HTERT RPE-1 (cell line): ENCODE data around the gene FRAS1.

Experiments
- in situ Hi-C: fragments of 300-500 bp; cut with MboI; formaldehyde crosslinking; loops from 4 replicates; pipeline ENCODE4 v1.14.3; 2020; ENCODE audit warnings: low sequenced_read_pairs

FRAS1 gene

GRCh38 chr4:78567500-78568060, 510.5 kb downstream of the FRAS1 start:
- in situ Hi-C loops = no loop called here

GRCh38 chr4:78568640-78569305, 511.6 kb downstream of the FRAS1 start:
- in situ Hi-C loops = no loop called here

GRCh38 chr4:78569306-78569821, 512.2 kb downstream of the FRAS1 start:
- in situ Hi-C loops = no loop called here

DNA sequence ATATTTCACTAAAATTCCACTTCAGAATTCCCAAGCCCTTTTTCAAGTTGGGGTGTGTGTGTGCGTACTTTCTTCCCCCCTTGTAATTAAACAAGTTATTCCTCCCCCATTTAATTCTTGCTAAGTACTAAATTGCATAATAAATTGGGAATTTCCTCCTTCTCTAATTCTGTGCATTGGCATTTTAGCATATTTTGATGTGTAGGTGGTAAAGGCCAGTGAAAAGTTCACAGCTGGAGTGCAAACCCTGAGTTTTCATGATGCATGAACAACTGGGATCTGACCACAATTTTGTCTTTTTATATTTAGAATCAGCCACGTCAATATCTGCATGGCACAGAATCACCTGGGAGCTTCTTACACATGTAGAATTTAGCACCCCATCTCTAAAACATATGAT, 513.0 kb downstream of the FRAS1 start:
- in situ Hi-C loops = no loop called here

- in situ Hi-C loops = no loop called here
Measured at GRCh38 chr4:78571804-78572203, 514.7 kb downstream of the FRAS1 start.

DNA sequence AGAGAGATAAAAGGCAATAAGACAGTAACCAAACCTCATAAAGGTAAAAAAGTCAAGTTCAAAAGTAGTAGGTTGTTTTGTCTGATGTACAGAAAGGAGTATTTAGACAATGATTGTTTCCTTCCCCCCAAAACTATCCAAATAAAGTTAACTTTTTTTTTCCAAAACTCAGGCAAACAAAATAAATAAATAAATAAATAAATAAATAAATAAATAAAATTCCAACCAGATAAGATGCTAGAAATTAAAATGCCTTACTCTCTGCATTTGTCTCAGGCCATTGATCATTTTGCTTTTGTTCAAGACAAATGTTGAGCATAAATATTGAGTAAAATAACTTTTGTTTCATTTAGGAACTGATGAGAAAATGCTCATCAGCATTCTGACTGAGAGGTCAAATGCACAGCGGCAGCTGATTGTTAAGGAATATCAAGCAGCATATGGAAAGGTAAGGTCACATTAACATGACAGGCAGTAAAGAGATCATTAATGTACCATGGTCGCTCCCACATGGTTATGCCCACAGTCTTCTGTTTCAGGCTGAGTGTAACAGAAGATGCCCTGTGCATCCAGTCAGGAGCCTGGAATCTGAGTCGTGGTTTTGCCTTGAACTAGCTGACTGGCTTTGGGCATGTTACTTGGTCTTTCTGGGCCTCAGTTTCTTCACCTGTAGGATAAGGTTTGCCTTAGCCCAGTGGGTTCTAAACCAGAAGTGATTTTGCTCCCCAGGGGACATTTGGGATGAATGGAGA, 521.7 kb downstream of the FRAS1 start:
- in situ Hi-C loops = no loop called here

DNA sequence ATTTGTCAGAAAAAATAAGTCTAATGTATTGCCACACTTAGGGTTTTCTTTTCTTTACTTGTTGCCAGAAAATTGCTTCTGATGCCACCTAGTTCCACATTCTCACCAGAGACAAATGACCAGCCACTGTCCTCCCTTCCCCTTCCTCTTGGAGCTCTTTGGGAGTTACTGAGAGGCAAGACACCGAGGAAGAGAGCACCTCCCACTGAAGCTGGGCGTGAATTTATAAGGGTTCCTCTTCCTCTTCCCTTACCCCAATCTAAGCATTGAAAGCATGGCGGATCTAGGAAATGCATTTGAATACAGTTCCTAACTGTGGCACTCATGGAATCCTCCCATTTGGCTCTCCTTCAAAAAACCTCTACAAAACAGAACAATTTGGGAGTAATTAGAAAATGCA, 524.5 kb downstream of the FRAS1 start:
- in situ Hi-C loops = no loop called here

DNA sequence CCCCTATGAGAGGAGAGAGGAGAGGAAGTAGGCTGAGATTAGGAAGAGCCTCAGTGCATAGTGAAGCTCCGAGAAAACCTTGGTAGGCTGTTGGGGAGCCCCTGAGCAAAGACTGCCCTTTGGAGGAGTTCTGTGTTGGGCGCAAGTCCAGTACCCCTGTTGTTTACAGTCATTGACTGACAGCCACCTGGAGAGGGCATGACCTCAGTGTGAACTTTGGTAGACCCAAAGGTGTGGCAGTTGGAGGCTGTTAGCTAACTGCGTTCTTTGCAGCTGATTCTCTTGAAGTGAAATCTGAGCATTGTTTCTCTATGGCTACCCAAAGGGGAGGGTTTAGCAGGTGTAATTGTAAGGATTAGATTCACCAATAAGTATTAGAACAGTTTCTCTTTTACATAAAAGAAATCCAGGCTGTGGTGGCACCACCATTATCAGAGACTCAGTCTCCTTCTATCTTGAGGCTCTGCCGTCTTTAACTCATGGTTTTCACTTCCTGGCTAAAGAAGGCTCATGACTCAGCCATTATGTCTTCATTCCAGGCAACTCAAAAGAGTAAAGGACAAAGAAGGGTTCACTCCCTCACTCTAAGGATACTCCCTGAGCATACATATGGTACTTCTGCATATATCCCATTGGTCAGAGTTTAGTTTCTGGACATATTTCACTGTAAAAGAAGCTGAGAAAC, 527.9 kb downstream of the FRAS1 start:
- in situ Hi-C loops = no loop called here

GRCh38 chr4:78585633-78586032, 528.5 kb downstream of the FRAS1 start:
- in situ Hi-C loops = no loop called here

DNA sequence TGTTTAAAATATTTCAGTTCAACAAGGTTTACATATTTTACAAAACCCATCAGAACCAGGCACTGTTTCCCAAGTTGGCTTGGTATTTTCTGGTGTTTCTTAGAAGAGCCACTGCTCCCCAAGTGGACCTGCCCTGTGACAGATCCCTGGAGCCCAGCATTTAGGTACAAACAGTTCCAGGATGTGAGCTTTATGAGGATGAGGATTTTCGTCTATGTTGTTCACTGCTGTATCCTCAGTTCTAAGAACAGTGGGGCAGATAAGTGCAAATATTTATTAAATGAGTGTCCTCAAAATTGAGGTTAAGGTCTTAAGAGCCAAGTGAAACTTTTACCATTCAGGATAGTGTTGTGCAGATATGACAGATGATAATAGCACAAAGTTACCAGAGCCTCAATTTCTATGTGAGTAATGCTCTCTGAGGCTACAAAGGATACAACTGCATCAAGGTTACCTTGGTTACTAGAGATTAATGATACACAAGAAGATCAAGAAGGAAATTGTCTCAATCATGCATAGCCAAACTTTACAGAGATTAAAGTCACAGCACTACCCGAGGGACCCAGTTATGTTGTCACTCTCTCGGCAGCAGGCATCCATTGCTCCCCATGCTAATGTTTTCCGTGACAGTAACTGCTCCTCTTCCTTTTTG, 531.9 kb downstream of the FRAS1 start:
- in situ Hi-C loops = no loop called here

DNA sequence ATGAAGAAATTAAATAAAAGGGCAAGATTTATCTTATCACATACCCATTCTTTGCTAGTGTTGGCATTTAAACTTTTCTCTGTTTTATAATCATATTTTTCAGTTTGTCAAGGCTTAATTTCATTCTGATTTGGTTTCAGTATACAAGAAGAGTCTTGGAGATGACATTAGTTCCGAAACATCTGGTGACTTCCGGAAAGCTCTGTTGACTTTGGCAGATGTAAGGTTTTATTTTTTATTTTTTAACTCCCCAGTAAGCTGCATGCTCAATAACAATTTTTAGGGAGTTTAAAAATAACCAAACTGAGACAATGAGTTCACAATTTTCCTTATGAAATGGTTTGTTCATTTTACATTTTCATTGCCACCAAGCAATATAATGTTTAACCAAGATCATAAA, 534.3 kb downstream of the FRAS1 start:
- in situ Hi-C loops = no loop called here

GRCh38 chr4:78592088-78592783, 535.1 kb downstream of the FRAS1 start:
- in situ Hi-C loops = no loop called here
